ENCODE measurements around the gene MRPS15. TPM values are rescaled to one million over a fixed set of nuclear protein-coding genes. Genes with fewer than 3 reads are reported as not detected.
"Not testable (repeated sequence)": the region's sequence is repeated elsewhere in the genome, so short reads cannot be mapped to it uniquely, and the experiment has no call there.

Gene MRPS15
- total RNA-seq, 1 donor from 2014 or later, result 117 TPM

DNA sequence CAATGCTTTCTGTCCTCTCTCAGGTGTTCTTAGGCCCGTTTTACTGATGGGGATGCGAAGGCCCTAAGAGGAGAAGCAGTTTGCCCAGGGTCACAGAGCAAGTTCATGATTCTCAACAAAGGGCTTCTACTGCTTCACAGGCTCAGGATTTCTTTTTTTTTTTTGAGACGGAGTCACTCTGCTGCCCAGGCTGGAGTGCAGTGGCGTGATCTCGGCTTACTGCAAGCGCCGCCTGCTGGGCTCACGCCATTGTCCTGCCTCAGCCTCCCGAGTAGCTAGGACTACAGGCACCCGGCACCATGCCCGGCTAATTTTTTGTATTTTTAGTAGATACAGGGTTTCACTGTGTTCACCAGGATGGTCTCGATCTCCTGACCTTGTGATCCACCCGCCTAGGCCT, 13.4 kb upstream of the MRPS15 start:
- intact Hi-C loops (cut with micrococcal nuclease); DNase-seq; H3K27me3 Mint-ChIP-seq; H3K27ac Mint-ChIP-seq; H3K4me3 Mint-ChIP-seq; H3K36me3 Mint-ChIP-seq (ENCODE audit: low read depth); H3K9me3 Mint-ChIP-seq: not testable (repeated sequence)
- H3K4me1 Mint-ChIP-seq, result peaks cover 23% of the 10 kb centered on the region

DNA sequence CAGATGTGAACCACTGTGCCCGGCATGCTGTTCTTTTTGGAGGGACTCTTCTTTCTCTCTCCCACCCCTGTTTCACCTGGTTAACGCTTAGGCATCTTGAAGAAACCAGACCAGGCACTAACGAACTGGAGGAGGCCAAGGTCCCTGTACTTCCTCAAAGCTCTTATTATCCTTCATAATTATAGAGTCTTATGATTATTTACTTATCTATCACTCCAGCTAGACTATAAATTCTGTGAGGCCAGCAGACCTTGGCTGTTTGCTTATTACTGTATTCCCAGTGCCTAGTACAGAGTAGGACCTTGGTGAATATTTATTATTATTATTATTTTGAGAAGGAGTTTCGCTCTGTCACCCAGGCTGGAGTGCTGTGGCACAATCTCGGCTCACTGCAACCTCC, 12.8 kb upstream of the MRPS15 start:
- H3K4me3 Mint-ChIP-seq, result no peak overlapping the region
- no peaks in the 10 kb centered on the region for H3K27me3 Mint-ChIP-seq
- H3K36me3 Mint-ChIP-seq (ENCODE audit: low read depth), result no peaks in the 10 kb centered on the region
- no peak overlapping the region for H3K27ac Mint-ChIP-seq
- no peak for DNase-seq
- peaks cover 18% of the 10 kb centered on the region for H3K4me1 Mint-ChIP-seq
- intact Hi-C loops (cut with micrococcal nuclease), result no loop called here
- H3K9me3 Mint-ChIP-seq, result no peaks in the 10 kb centered on the region

DNA sequence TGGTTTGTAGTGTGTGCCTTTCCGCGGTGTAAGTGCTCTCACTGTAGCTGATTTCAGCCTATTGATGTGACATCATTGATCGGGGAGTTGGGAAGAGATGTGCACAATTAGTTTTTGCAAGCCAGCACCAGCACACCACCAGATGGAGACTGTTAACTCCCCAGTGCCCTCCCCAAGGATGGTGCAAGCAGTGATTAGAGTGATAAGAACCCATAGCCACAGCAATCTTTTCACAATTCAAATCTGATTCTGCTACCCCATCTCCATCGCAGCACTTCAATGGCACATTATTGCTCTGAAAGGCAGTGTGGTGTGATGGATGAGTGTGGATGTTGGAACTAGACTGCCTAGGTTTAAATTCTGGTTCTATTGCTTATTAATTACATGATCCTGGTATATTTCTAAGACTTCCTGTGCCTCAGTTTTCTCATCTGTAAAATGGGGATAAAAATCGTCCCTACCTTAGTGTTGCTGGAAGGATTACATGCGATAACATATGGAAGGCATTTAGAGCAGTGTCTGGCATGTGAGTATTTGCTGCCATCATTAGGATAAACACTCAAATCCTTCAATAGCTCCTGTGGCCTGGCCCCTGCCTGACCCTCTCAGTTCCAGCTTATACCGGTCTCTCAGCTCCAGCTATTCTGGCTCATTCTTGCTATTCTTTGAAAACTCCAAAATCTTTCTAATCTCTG, 11.9 kb upstream of the MRPS15 start:
- no peak for DNase-seq
- H3K36me3 Mint-ChIP-seq (ENCODE audit: low read depth), result no peaks in the 10 kb centered on the region
- no peak overlapping the region for H3K4me3 Mint-ChIP-seq
- H3K27me3 Mint-ChIP-seq, result no peaks in the 10 kb centered on the region
- intact Hi-C loops (cut with micrococcal nuclease), result no loop called here
- H3K4me1 Mint-ChIP-seq, result peaks cover 15% of the 10 kb centered on the region
- H3K9me3 Mint-ChIP-seq, result no peaks in the 10 kb centered on the region
- H3K27ac Mint-ChIP-seq, result no peak overlapping the region

DNA sequence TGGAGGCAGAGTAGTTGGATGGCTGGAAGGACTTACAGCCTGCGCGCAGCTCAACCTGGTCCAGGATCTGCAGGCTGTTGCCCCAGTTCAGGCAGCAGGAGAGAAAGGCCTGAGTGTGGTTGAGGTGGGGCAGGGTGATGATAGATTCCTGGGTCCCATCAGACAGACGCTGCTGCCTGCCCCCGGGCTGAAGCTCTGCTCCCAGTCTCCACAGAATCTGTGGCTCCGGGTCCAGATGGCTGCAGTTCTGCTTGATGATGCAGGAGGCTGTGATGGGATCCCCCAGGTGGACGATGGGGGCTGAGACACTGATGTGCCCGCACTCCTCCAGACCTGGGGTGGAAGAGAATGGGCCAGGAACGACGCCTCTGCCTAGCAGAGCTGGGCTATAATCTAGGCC, 11.2 kb upstream of the MRPS15 start:
- intact Hi-C loops (cut with micrococcal nuclease), result no loop called here
- Mint-ChIP-seq H3K4me3 (no peak overlapping the region), H3K27me3 (no peaks in the 10 kb centered on the region), H3K27ac (no peak overlapping the region), H3K9me3 (no peaks in the 10 kb centered on the region), H3K36me3 (ENCODE audit: low read depth) (no peaks in the 10 kb centered on the region), H3K4me1 (peaks cover 15% of the 10 kb centered on the region)
- no peak for DNase-seq

DNA sequence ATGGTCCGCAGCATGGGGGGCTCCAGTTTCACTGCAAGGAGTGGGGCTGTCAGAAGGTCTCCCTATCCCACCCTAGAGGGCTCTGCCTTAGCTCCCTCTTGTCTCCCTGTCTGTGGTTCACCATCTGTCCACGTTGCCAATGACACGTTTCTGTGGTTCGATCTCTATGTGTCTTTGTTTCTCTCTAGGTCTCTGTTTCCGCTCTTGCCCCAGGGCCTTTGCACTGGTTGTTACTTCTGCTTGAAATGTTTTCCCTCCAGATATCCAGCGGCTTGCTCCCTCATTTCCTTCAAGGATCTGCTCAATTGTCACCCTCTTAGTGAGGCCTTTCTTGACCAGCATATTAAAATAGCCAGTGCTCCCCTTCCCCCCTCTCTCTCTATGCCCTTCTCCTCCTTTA, 8.5 kb upstream of the MRPS15 start:
- no peaks in the 10 kb centered on the region for H3K27me3 Mint-ChIP-seq
- no peak for DNase-seq
- no peaks in the 10 kb centered on the region for H3K9me3 Mint-ChIP-seq
- peaks cover 9% of the 10 kb centered on the region for H3K4me1 Mint-ChIP-seq
- no peaks in the 10 kb centered on the region for H3K36me3 Mint-ChIP-seq (ENCODE audit: low read depth)
- intact Hi-C loops (cut with micrococcal nuclease), result no loop called here
- no peak overlapping the region for H3K27ac Mint-ChIP-seq
- H3K4me3 Mint-ChIP-seq, result no peak overlapping the region

DNA sequence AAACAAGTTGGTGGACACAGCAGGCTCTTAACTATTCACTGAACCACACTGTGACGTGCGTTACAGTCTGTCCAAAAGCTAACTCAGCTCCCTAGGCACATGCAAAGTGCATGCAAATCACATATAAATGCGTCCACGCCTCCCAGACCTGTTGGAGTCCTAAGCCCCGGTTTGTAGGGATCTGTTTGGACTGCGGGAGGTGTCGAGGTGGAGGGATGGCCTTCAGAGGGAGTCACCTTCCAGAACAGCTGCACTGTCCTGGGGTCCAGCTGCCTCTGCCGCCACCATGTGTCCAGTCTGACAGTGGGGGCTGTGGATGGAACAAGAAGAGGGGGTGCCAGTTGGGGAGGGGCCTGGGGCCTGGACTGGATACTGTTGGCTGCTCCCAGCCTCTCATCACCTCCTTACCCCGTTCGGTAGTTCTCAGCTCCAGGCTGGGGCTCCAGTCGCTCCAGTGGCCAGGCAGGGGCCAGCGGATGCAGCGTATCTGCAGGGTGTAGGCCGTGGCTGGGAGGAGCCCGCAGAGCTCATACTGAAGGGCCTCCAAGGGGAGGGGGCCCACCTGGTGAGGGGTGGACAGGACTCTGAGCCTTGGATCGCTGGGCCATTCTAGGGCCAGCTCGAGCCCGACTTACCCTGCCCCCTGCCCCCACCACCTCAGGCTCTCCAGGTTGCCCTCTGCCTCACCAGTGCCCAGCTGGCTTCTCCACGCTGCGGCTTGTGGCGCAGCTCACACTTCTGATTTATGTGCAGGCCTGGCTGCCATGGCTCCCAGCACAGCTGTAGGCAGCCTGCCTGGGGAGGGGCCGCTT, 7.9 kb upstream of the MRPS15 start:
- peaks cover 9% of the 10 kb centered on the region for H3K4me1 Mint-ChIP-seq
- no peak overlapping the region for H3K27ac Mint-ChIP-seq
- no peak for DNase-seq
- H3K36me3 Mint-ChIP-seq (ENCODE audit: low read depth), result no peaks in the 10 kb centered on the region
- no peaks in the 10 kb centered on the region for H3K27me3 Mint-ChIP-seq
- H3K9me3 Mint-ChIP-seq, result no peaks in the 10 kb centered on the region
- no peak overlapping the region for H3K4me3 Mint-ChIP-seq
- intact Hi-C loops (cut with micrococcal nuclease), result no loop called here

DNA sequence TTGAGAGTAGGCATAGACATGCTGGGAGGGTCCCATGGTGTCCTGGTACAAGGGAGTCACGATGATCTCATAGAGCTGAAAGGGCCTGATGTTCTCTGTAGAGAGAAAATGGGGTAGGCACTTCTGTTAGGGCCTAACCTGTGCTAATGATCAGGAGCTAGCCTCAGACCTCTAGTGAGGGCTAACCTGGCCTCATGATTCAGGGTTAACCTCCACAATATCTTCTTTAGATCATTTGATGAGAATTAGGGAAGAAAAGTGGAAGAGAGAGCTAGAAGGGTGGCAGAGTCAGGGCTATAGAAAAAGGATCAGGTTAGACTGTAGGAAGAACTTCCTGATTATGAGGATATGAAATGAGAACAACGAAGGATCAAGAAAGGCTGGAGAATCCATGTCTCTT, 5.0 kb upstream of the MRPS15 start:
- H3K36me3 Mint-ChIP-seq (ENCODE audit: low read depth), result peaks cover under 1% of the 10 kb centered on the region
- no peak overlapping the region for H3K4me3 Mint-ChIP-seq
- H3K27ac Mint-ChIP-seq, result no peak overlapping the region
- intact Hi-C loops (cut with micrococcal nuclease), result no loop called here
- H3K27me3 Mint-ChIP-seq, result no peaks in the 10 kb centered on the region
- H3K9me3 Mint-ChIP-seq, result no peaks in the 10 kb centered on the region
- DNase-seq, result no peak
- peaks cover 11% of the 10 kb centered on the region for H3K4me1 Mint-ChIP-seq

DNA sequence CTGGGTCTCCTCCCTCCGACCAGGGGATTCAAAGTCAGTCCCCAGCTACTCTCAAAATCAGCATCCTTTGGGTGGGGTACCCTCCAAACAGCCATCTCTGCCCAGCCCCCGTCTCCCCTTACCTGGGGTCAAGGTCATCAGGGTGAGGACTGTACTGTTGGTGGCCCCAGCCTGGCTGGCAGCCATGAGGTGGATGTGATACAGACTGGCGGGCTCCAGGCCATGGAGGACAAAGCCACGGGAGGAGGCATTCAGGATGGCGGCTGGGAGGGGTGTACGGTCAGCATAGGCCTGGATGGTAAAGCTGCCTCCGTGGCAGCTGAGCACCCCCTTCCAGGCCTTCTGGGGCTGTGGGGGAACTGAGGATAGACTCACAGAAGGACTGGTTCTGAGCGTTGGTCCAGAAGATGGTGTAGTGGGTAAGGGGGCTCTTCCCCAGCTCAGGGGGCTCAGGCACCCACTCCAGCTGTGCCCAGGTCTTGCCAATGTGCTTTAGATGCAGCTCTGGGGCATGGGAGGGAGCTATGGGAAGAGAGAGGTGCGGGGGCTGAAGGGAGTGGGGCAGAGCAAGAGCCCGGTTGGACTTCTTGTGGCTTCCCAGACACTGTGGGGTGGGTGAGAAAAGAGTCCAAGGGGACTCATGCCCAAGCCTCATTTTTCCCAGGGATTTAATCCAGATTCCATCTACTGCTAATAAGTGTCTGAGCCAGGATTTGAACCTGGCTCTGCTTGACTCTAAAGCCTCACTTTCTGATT, 3.7 kb upstream of the MRPS15 start:
- intact Hi-C loops (cut with micrococcal nuclease), result no loop called here
- H3K36me3 Mint-ChIP-seq (ENCODE audit: low read depth), result peaks cover 5% of the 10 kb centered on the region
- no peak overlapping the region for H3K27ac Mint-ChIP-seq
- H3K4me3 Mint-ChIP-seq, result no peak overlapping the region
- no peaks in the 10 kb centered on the region for H3K27me3 Mint-ChIP-seq
- no peak for DNase-seq
- no peaks in the 10 kb centered on the region for H3K9me3 Mint-ChIP-seq
- H3K4me1 Mint-ChIP-seq, result peaks cover 11% of the 10 kb centered on the region

DNA sequence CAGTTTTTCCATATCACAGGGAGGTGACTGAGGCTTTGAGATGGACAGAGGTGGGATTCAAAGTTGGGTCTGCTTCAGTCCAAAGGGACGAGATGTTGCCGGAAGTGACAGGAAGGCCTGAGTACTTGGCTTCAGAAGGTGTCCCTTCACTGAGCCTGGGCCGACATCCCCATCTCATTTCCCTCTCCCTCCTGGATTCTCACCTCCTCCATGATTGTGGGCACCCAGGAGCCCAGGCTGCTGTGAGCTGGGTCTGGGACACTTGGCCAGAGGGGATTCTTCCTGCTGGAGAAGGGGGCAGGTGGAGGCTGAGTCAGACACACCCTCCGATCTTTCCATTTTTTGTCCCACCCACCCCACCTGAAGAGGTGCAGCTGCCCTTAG, 2.8 kb upstream of the MRPS15 start:
- Mint-ChIP-seq H3K36me3 (ENCODE audit: low read depth) (peaks cover 10% of the 10 kb centered on the region), H3K4me3 (no peak overlapping the region), H3K4me1 (peaks cover 16% of the 10 kb centered on the region), H3K27ac (no peak overlapping the region), H3K9me3 (no peaks in the 10 kb centered on the region), H3K27me3 (no peaks in the 10 kb centered on the region)
- intact Hi-C loops (cut with micrococcal nuclease), result no loop called here
- DNase-seq, result no peak

DNA sequence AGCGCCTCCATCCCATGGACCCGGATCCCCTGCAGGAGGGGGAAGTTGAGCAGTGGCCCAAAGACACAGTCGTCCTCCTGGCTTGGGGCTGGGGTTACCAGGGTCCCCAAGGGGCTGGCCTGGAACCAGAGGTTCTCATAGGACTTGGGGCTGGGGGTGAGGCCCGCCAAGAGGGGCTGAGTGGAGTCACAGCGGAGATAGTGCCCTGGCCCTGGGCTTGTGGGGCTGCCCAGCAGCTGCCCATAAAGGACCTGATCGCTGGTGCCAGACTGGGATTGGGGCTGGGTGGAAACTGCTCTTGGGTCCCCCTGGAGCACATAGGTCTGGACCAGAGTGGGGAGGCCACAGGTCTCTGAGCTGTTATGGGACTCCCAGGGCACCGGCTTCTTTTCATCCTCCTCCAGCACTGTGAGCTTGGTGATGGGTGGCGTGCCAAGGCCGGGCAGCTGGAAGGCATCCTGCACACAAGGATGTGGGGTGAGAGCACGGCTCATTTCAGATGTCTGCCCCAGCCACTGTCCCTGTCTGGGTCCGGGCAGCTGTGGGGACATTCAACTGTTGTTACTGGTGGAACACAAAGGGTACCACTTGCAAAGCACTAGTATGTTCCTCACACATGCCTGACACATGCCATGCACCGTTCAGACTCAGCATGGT, 2.3 kb upstream of the MRPS15 start:
- Mint-ChIP-seq H3K4me1 (peaks cover 21% of the 10 kb centered on the region), H3K27ac (no peak overlapping the region), H3K9me3 (no peaks in the 10 kb centered on the region), H3K36me3 (ENCODE audit: low read depth) (peaks cover 15% of the 10 kb centered on the region), H3K27me3 (no peaks in the 10 kb centered on the region), H3K4me3 (no peak overlapping the region)
- no peak for DNase-seq
- intact Hi-C loops (cut with micrococcal nuclease), result no loop called here

DNA sequence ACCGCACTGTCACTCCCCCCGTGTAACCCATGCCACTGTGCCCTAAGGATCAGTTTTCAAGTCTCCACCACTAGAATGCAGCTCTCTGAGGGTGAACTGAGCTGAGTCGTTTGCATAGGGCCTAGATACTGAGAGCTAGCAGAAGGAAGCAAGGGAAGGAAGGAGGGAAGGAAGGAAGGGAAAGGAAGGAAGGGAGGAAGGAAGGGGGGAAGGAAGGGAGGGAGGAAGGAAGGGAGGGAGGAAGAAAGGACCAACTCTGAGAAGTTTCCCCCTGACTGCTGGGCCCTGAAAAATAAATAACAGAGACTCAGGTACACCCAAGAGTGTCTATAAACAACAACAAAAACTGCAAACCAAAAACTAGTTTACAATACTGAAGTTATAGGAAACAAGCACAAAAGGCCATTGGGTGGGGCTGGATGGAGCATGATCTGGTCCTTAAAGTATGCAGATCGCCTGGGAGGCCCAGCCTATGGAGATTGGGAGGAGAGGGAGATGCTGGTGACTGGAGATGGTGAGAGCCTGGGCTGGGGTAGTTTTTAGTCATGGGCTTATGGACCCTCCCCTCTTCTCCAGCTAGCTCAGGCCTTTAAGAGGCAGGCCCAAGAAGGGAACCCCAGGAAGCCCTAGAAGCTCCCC, 1.7 kb upstream of the MRPS15 start:
- intact Hi-C loops (cut with micrococcal nuclease), result loop anchor here (2.0 kb wide), 1 partner anchor 15 kb away; the partner anchor contains the start of gene OSCP1
- no peak overlapping the region for H3K4me3 Mint-ChIP-seq
- H3K9me3 Mint-ChIP-seq, result no peaks in the 10 kb centered on the region
- H3K27ac Mint-ChIP-seq, result peak overlapping the region; percentile 52
- peaks cover 20% of the 10 kb centered on the region for H3K36me3 Mint-ChIP-seq (ENCODE audit: low read depth)
- no peak for DNase-seq
- peaks cover 27% of the 10 kb centered on the region for H3K4me1 Mint-ChIP-seq
- H3K27me3 Mint-ChIP-seq, result no peaks in the 10 kb centered on the region

DNA sequence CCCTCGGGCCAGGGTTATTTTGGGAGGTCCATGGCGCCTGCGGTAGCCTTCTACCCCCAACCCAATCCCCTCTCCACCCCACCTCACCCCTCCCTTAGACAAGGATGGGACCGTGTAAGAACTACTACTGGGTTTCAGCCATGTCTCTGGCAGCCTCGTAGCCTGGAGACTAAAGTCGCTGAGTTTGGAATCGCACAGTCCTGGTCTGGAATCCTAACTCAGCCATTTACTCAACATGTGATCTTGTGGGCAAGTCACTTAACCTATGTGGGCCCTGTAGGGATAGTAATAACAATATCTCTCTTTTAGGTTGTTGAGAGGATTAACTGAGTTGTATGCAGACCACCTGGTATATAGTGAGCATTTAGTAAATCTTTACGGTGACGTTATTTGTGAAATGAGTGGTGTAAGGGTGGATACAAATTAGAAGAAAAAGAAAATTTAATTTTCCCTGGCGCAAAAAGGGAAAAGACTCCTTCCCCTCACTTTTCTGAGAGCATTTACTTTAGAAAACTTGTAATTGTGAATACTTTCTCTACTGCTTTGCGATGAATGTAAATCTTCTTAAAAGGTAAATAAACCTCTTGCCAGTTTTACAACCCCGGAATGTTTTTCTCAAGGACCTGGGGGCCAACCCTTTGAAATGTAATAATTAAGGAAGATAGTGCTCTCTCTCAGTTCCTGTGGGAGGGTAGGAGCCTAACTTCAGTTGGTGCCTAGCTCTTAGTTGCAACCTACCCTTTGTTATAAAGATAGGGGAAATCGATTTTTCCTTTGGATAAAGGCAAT, 615 bp upstream of the MRPS15 start:
- DNase-seq, result no peak
- intact Hi-C loops (cut with micrococcal nuclease), result loop anchor here (2.0 to 5.0 kb wide), 3 partner anchors 14 to 1272 kb away; partner anchors contain the start of genes OSCP1, SFPQ and STK40
- peaks cover 31% of the 10 kb centered on the region for H3K4me1 Mint-ChIP-seq

DNA sequence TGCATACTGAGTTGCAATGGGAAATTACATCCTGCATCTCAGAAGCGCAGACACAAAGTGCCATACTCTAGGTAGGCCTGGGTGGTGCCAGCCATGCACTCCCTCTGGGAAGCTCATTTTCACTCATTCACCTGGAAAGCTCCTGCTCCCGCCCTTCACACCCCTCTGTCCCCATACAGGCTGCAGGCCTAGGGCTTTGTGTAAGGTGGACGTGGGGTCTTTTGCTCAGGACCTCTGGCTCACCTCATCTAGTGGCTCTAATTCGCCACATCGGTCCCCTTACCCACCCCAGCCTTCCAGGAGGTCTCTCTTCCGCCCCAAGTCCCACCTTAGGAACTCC, 751 bp downstream of the MRPS15 start:
- Mint-ChIP-seq H3K9me3 (no peaks in the 10 kb centered on the region), H3K4me1 (peaks cover 44% of the 10 kb centered on the region), H3K4me3 (peak overlapping the region; percentile 99), H3K27me3 (no peaks in the 10 kb centered on the region), H3K36me3 (ENCODE audit: low read depth) (peaks cover 42% of the 10 kb centered on the region), H3K27ac (peak overlapping the region; percentile 98)
- no peak for DNase-seq
- intact Hi-C loops (cut with micrococcal nuclease), result loop anchor here (5.0 kb wide), 2 partner anchors 76 to 1271 kb away; partner anchors contain the start of genes SFPQ and STK40

More for the DNA sequence above, 615 bp upstream of the MRPS15 start:
- H3K27ac Mint-ChIP-seq, result peak overlapping the region; percentile 98
- H3K9me3 Mint-ChIP-seq, result no peaks in the 10 kb centered on the region
- peaks cover 30% of the 10 kb centered on the region for H3K36me3 Mint-ChIP-seq (ENCODE audit: low read depth)
- H3K4me3 Mint-ChIP-seq, result peak overlapping the region; percentile 99
- no peaks in the 10 kb centered on the region for H3K27me3 Mint-ChIP-seq

Data from activated CD4-positive, alpha-beta T cell treated with anti-CD3 and anti-CD28 coated beads, Interleukin-2, amount 10 ng/mL, durations not matched to agents 24 days and 14 days (primary cell).